HUES48 (cell line): ENCODE measurements around the gene ARAP1.

Source experiments
- H3K27ac ChIP-seq: one replicate; pipeline ENCODE4 v1.7.0; 2013; ENCODE audit warnings: low read depth, low read length, inconsistent platforms
- H3K27me3 ChIP-seq: 2 replicates; pipeline ENCODE4 v1.6.1; 2013; ENCODE audit warnings: mild to moderate bottlenecking, low read length; ENCODE audit not compliant: control insufficient read depth, insufficient read depth
- H3K36me3 ChIP-seq: 2 replicates; pipeline ENCODE4 v1.6.1; 2013; ENCODE audit warnings: low read length; ENCODE audit not compliant: control insufficient read depth, insufficient read depth
- H3K4me1 ChIP-seq: 2 replicates; pipeline ENCODE4 v1.6.1; 2013; ENCODE audit warnings: mild to moderate bottlenecking, low read length; ENCODE audit not compliant: control insufficient read depth, insufficient read depth
- H3K4me3 ChIP-seq: 2 replicates; pipeline ENCODE4 v1.5.1; 2013; ENCODE audit warnings: mild to moderate bottlenecking, low read depth, low read length
- H3K9ac ChIP-seq: 2 replicates; pipeline ENCODE4 v1.6.1; 2013; ENCODE audit warnings: mild to moderate bottlenecking, low read depth, low read length, moderate library complexity
- H3K9me3 ChIP-seq: 2 replicates; pipeline ENCODE4 v1.6.1; 2013; ENCODE audit warnings: low read length; ENCODE audit not compliant: control insufficient read depth, insufficient read depth

Gene ARAP1

GRCh38 chr11:72778535-72779494 lies 26.6 kb upstream of the ARAP1 start:
- Histone ChIP-seq H3K4me3 (no peak overlapping the region), H3K27me3 (peaks cover 8% of the 10 kb centered on the region), H3K9ac (no peak overlapping the region), H3K9me3 (no peaks in the 10 kb centered on the region), H3K27ac (no peak overlapping the region), H3K36me3 (no peaks in the 10 kb centered on the region), H3K4me1 (peaks cover 9% of the 10 kb centered on the region; the same call in 1 of the 2 replicates)

- H3K27ac ChIP-seq = no peak overlapping the region
- H3K27me3 ChIP-seq = peaks cover 8% of the 10 kb centered on the region
- H3K9ac ChIP-seq = no peak overlapping the region
- no peak overlapping the region for H3K4me3 ChIP-seq
- H3K4me1 ChIP-seq = peaks cover 9% of the 10 kb centered on the region; the same call in 1 of the 2 replicates
- H3K9me3 ChIP-seq = no peaks in the 10 kb centered on the region
- no peaks in the 10 kb centered on the region for H3K36me3 ChIP-seq
Observed at GRCh38 chr11:72777755-72778278, 25.6 kb upstream of the ARAP1 start.

GRCh38 chr11:72776844-72777754 lies 24.9 kb upstream of the ARAP1 start:
- Histone ChIP-seq H3K36me3 (no peaks in the 10 kb centered on the region), H3K9ac (no peak overlapping the region), H3K4me1 (peaks cover 5% of the 10 kb centered on the region; the same call in 1 of the 2 replicates), H3K27me3 (peaks cover 8% of the 10 kb centered on the region), H3K9me3 (no peaks in the 10 kb centered on the region), H3K27ac (no peak overlapping the region), H3K4me3 (no peak overlapping the region)

- Histone ChIP-seq H3K9me3 (no peaks in the 10 kb centered on the region), H3K36me3 (no peaks in the 10 kb centered on the region), H3K4me1 (0 out of 2 replicates have a peak, but pooled peaks cover 2% of the 10 kb centered on the region), H3K27me3 (peaks cover 8% of the 10 kb centered on the region), H3K9ac (no peak overlapping the region), H3K27ac (no peak overlapping the region), H3K4me3 (no peak overlapping the region)
Observed at GRCh38 chr11:72776117-72776843, 24.1 kb upstream of the ARAP1 start.

GRCh38 chr11:72775288-72776110 lies 23.3 kb upstream of the ARAP1 start:
- no peak overlapping the region for H3K27ac ChIP-seq
- H3K9me3 ChIP-seq = no peaks in the 10 kb centered on the region
- H3K9ac ChIP-seq = no peak overlapping the region
- no peaks in the 10 kb centered on the region for H3K36me3 ChIP-seq
- no peaks in the 10 kb centered on the region for H3K4me1 ChIP-seq
- H3K27me3 ChIP-seq = peaks cover 1% of the 10 kb centered on the region
- H3K4me3 ChIP-seq = no peak overlapping the region

- no peak overlapping the region for H3K27ac ChIP-seq
- H3K9ac ChIP-seq = no peak overlapping the region
- H3K27me3 ChIP-seq = no peaks in the 10 kb centered on the region
Observed at GRCh38 chr11:72774499-72774898, 22.3 kb upstream of the ARAP1 start.

GRCh38 chr11:72773696-72774095 lies 21.5 kb upstream of the ARAP1 start:
- no peaks in the 10 kb centered on the region for H3K27me3 ChIP-seq
- no peaks in the 10 kb centered on the region for H3K9me3 ChIP-seq
- H3K4me1 ChIP-seq = peaks cover 4% of the 10 kb centered on the region
- H3K9ac ChIP-seq = no peak overlapping the region
- H3K27ac ChIP-seq = no peak overlapping the region
- H3K4me3 ChIP-seq = no peak overlapping the region
- no peaks in the 10 kb centered on the region for H3K36me3 ChIP-seq

More at GRCh38 chr11:72774499-72774898, 22.3 kb upstream of the ARAP1 start:
- no peaks in the 10 kb centered on the region for H3K4me1 ChIP-seq
- no peak overlapping the region for H3K4me3 ChIP-seq
- no peaks in the 10 kb centered on the region for H3K9me3 ChIP-seq
- no peaks in the 10 kb centered on the region for H3K36me3 ChIP-seq

- H3K9ac ChIP-seq = no peak overlapping the region
- H3K27ac ChIP-seq = no peak overlapping the region
- H3K4me3 ChIP-seq = no peak overlapping the region
- no peaks in the 10 kb centered on the region for H3K27me3 ChIP-seq
- H3K9me3 ChIP-seq = no peaks in the 10 kb centered on the region
- H3K36me3 ChIP-seq = no peaks in the 10 kb centered on the region
- peaks cover 8% of the 10 kb centered on the region for H3K4me1 ChIP-seq
Observed at GRCh38 chr11:72773291-72773690, 21.1 kb upstream of the ARAP1 start.

- H3K4me3 ChIP-seq = no peak overlapping the region
- no peaks in the 10 kb centered on the region for H3K27me3 ChIP-seq
- no peak overlapping the region for H3K27ac ChIP-seq
- H3K36me3 ChIP-seq = no peaks in the 10 kb centered on the region
- H3K9me3 ChIP-seq = no peaks in the 10 kb centered on the region
- no peak overlapping the region for H3K9ac ChIP-seq
- H3K4me1 ChIP-seq = peaks cover 16% of the 10 kb centered on the region
Observed at GRCh38 chr11:72772059-72772458, 19.9 kb upstream of the ARAP1 start.

GRCh38 chr11:72771507-72771906 lies 19.3 kb upstream of the ARAP1 start:
- Histone ChIP-seq H3K27me3 (no peaks in the 10 kb centered on the region), H3K4me3 (no peak overlapping the region), H3K27ac (no peak overlapping the region), H3K9ac (no peak overlapping the region), H3K36me3 (no peaks in the 10 kb centered on the region), H3K4me1 (peaks cover 16% of the 10 kb centered on the region), H3K9me3 (no peaks in the 10 kb centered on the region)
